CD14-positive monocyte (primary cell): ENCODE measurements around the gene YPEL3. TPM values are rescaled to one million over a fixed set of nuclear protein-coding genes. Genes with fewer than 3 reads are reported as not detected.

Experiments used
- DNase-seq, 3 donors: peaks; one replicate each; pipeline ENCODE4 v3.0.0-alpha.2; 2011 to 2022
- H2AFZ ChIP-seq: 2 replicates; pipeline ENCODE4 v1.6.0; 2012; ENCODE audit warnings: mild to moderate bottlenecking, low read depth, low read length, inconsistent platforms; ENCODE audit not compliant: insufficient read depth, poor library complexity, severe bottlenecking
- H3K27ac ChIP-seq, 2 donors: 1 replicate in 1 of 2; 2 replicates in 1 of 2; pipeline ENCODE4 v1.5.1; 2012 to 2013; ENCODE audit warnings: low read length in 2 of 2, control low read depth in 1 of 2, inconsistent platforms in 1 of 2, low read depth in 1 of 2, mild to moderate bottlenecking in 1 of 2
- H3K27me3 ChIP-seq, 2 donors: one replicate each; pipeline versions ENCODE4 v1.6.0 to v1.6.1; 2011 to 2013; ENCODE audit warnings: low read length in 2 of 2; ENCODE audit not compliant: control insufficient read depth in 2 of 2, insufficient read depth in 2 of 2
- H3K36me3 ChIP-seq, 2 donors: replicated peaks in 1 of 2; 1 replicate in 1 of 2; 2 replicates in 1 of 2; pipeline versions ENCODE4 v1.5.1 to v1.6.1; 2012 to 2013; ENCODE audit warnings: low read length in 2 of 2, control low read depth in 1 of 2, inconsistent platforms in 1 of 2, mild to moderate bottlenecking in 1 of 2; ENCODE audit not compliant: insufficient read depth in 2 of 2, control insufficient read depth in 1 of 2
- H3K4me1 ChIP-seq, 2 donors: 1 replicate in 1 of 2; 2 replicates in 1 of 2; pipeline versions ENCODE4 v1.5.1 to v1.6.1; 2012 to 2013; ENCODE audit warnings: low read length in 2 of 2, control low read depth in 1 of 2, inconsistent platforms in 1 of 2, mild to moderate bottlenecking in 1 of 2, moderate library complexity in 1 of 2; ENCODE audit not compliant: insufficient read depth in 2 of 2, control insufficient read depth in 1 of 2
- H3K4me2 ChIP-seq: replicated peaks from 2 replicates; pipeline ENCODE3; 2012; ENCODE audit warnings: low read length, moderate library complexity, mild to moderate bottlenecking; ENCODE audit not compliant: poor library complexity, severe bottlenecking; ENCODE audit errors: extremely low read depth
- H3K4me3 ChIP-seq, 3 experiments: fragments of 200-600 bp in 1 of 3; sonication (generic) in 1 of 3; replicated peaks in 1 of 3; 1 replicate in 2 of 3; 2 replicates in 1 of 3; pipeline ENCODE4 v1.5.1; 2011 to 2013; ENCODE audit warnings: low read length in 3 of 3, mild to moderate bottlenecking in 3 of 3, control low read depth in 2 of 3, low read depth in 2 of 3, inconsistent platforms in 1 of 3, moderate library complexity in 1 of 3
- H3K79me2 ChIP-seq: 2 replicates; pipeline ENCODE4 v1.6.0; 2012; ENCODE audit warnings: mild to moderate bottlenecking, control low read depth, inconsistent platforms, low read length, moderate library complexity; ENCODE audit not compliant: insufficient read depth
- H3K9ac ChIP-seq: 2 replicates; pipeline ENCODE4 v1.6.0; 2017; ENCODE audit warnings: low read length, mild to moderate bottlenecking; ENCODE audit not compliant: insufficient read depth, poor library complexity, severe bottlenecking
- H3K9me3 ChIP-seq, 2 donors: replicated peaks in 1 of 2; 1 replicate in 1 of 2; 2 replicates in 1 of 2; pipeline versions ENCODE4 v1.5.1 to v1.6.1; 2012 to 2013; ENCODE audit warnings: low read length in 2 of 2, control low read depth in 1 of 2; ENCODE audit not compliant: control insufficient read depth in 1 of 2, insufficient read depth in 1 of 2
- H4K20me1 ChIP-seq: 2 replicates; pipeline ENCODE4 v1.6.0; 2012; ENCODE audit warnings: mild to moderate bottlenecking, low read length, control low read depth, moderate library complexity; ENCODE audit not compliant: insufficient read depth
- H3K27ac Mint-ChIP-seq, 7 donors: one replicate each; pipeline ENCODE4 v1.8.0; 2020; ENCODE audit warnings: mild to moderate bottlenecking in 7 of 7, mixed read lengths in 7 of 7, moderate library complexity in 6 of 7, inconsistent platforms in 2 of 7
- H3K27me3 Mint-ChIP-seq, 3 donors: one replicate each; pipeline ENCODE4 v1.8.0; 2021 to 2022; ENCODE audit warnings: low read depth in 3 of 3, mild to moderate bottlenecking in 3 of 3, mixed read lengths in 3 of 3, moderate library complexity in 3 of 3, inconsistent platforms in 1 of 3
- H3K36me3 Mint-ChIP-seq, 2 donors: one replicate each; pipeline ENCODE4 v1.8.0; 2020; ENCODE audit warnings: mixed read lengths in 2 of 2, inconsistent platforms in 1 of 2, mild to moderate bottlenecking in 1 of 2
- H3K4me1 Mint-ChIP-seq: one replicate; pipeline ENCODE4 v1.8.0; 2020; ENCODE audit warnings: mild to moderate bottlenecking, mixed read lengths
- H3K4me3 Mint-ChIP-seq, 2 donors: one replicate each; pipeline ENCODE4 v1.8.0; 2020; ENCODE audit warnings: mild to moderate bottlenecking in 2 of 2, mixed read lengths in 2 of 2, moderate library complexity in 1 of 2
- H3K9me3 Mint-ChIP-seq, 7 donors: one replicate each; pipeline ENCODE4 v1.8.0; 2020 to 2022; ENCODE audit warnings: mixed read lengths in 7 of 7, mild to moderate bottlenecking in 6 of 7, moderate library complexity in 6 of 7, inconsistent platforms in 2 of 7
- WGBS: methylation state at CpG from one replicate; pipeline ENCODE4 v1.1.5; 2013; ENCODE audit warnings: missing lambda C conversion rate; ENCODE audit not compliant: insufficient coverage; 5-methylcytosine and 5-hydroxymethylcytosine counted together
- intact Hi-C, 2 donors: fragments of 100-400 bp; cut with micrococcal nuclease; formaldehyde crosslinking; loops; one replicate each; pipeline versions ENCODE4 v1.15.0 to v1.15.1; 2023
- polyA plus RNA-seq, 3 donors: library from polyadenylated mRNA; depleted of rRNA in 1 of 3; unstranded in 2 of 3; stranded (reverse) in 1 of 3; fragments of 300-500 nt in 2 of 3; fragments of >200 nt in 1 of 3; fragmentation: Illumina TruSeq in 2 of 3; gene quantifications; 1 replicate in 2 of 3; 2 replicates in 1 of 3; pipeline ENCODE4 v1.2.3, GENCODE V29; 2012 to 2021
- TF ChIP-seq, protein P1 (sequence below): fragments of 200-600 bp; IDR thresholded peaks from one replicate; pipeline ENCODE4 v1.8.0; 2022; ENCODE audit warnings: antibody characterized with exemption, mild to moderate bottlenecking

YPEL3 gene
- polyA plus RNA-seq, 3 donors: 182 to 283 (median 235) TPM

DNA sequence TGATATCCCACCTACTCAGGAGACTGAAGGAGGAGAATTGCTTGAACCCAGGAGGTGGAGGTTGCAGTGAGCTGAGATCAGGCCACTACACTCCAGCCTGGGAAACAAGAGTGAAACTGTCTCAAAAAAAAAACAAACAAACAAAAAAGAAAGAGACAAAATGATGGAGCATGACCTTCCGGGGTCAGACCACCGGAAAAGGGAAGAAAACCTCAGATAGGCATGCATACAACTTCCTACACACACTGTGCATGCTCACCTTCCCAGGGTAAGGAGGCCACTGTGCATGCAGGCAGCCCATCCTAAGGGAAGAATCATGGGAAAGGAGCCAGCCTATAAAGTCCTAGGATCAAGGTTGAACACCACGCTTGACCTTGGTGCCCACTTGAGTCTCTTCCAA, 36.6 kb upstream of the YPEL3 start:
- peaks cover 19 to 20% of the 10 kb centered on the region in 2 donors for H3K4me1 ChIP-seq
- no peak overlapping the region for H3K9ac ChIP-seq
- TF ChIP-seq, protein P1, sequence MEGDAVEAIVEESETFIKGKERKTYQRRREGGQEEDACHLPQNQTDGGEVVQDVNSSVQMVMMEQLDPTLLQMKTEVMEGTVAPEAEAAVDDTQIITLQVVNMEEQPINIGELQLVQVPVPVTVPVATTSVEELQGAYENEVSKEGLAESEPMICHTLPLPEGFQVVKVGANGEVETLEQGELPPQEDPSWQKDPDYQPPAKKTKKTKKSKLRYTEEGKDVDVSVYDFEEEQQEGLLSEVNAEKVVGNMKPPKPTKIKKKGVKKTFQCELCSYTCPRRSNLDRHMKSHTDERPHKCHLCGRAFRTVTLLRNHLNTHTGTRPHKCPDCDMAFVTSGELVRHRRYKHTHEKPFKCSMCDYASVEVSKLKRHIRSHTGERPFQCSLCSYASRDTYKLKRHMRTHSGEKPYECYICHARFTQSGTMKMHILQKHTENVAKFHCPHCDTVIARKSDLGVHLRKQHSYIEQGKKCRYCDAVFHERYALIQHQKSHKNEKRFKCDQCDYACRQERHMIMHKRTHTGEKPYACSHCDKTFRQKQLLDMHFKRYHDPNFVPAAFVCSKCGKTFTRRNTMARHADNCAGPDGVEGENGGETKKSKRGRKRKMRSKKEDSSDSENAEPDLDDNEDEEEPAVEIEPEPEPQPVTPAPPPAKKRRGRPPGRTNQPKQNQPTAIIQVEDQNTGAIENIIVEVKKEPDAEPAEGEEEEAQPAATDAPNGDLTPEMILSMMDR: no peak
- Mint-ChIP-seq H3K27me3 (peaks cover 0 to 4% (median 3%) of the 10 kb centered on the region in 3 donors), H3K27ac (peak overlapping the region in 3 of 7 donors; percentile 18 to 48 (median 26)), H3K36me3 (no peaks in the 10 kb centered on the region), H3K4me3 (no peak overlapping the region), H3K9me3 (peaks cover 0 to 2% (median 0%) of the 10 kb centered on the region in 7 donors), H3K4me1 (peaks cover 28% of the 10 kb centered on the region)
- H3K36me3 ChIP-seq: no peaks in the 10 kb centered on the region
- intact Hi-C loops: no loop called here
- no peaks in the 10 kb centered on the region for H3K27me3 ChIP-seq
- no CpG with 5 or more reads among the region's 3 CpGs for WGBS
- no peak overlapping the region for H2AFZ ChIP-seq
- H3K79me2 ChIP-seq: no peaks in the 10 kb centered on the region
- no peaks in the 10 kb centered on the region for H4K20me1 ChIP-seq
- H3K4me3 ChIP-seq: no peak overlapping the region
- no peak overlapping the region for H3K4me2 ChIP-seq
- H3K9me3 ChIP-seq: no peaks in the 10 kb centered on the region
- no peak overlapping the region for H3K27ac ChIP-seq
- DNase-seq: no peak

DNA sequence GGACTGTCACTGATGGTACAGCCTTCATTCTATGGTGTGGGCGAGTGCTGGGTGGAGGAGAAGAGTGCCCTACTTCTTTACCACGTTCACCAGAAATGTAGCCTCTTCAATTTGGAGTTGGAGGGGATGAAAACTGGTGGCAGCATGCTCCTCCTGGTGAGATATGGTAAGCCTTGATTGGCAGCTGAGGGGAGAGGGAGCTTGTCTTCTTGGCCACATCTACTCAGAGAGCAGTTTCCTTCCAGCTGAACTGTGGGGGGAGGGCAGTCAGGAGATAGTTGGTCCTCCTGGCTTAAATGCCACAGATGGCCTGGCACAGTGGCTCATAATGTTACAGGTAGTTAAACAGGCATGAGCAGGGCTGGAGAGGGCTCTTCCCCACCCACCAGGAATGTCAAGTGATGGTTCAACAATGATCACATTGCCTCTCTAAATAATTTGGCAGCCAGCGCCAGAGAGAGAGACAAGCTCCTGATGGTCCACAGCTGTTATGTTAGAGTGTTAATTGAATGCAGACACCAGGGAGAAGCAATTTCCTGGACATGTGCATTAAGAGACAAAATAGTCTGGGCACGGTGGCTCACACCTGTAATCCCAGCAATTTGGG, 36.0 kb upstream of the YPEL3 start:
- Histone ChIP-seq H3K4me1 (peaks cover 13 to 14% of the 10 kb centered on the region in 2 donors), H3K9ac (no peak overlapping the region), H3K9me3 (no peaks in the 10 kb centered on the region), H3K27ac (no peak overlapping the region), H3K36me3 (no peaks in the 10 kb centered on the region), H3K79me2 (no peaks in the 10 kb centered on the region), H3K4me3 (no peak overlapping the region), H3K27me3 (no peaks in the 10 kb centered on the region), H3K4me2 (no peak overlapping the region), H2AFZ (no peak overlapping the region), H4K20me1 (no peaks in the 10 kb centered on the region)
- no peak for DNase-seq
- no peaks in the 10 kb centered on the region for H3K36me3 Mint-ChIP-seq
- H3K9me3 Mint-ChIP-seq: peaks cover 0 to 2% (median 0%) of the 10 kb centered on the region in 7 donors
- no peak overlapping the region for H3K4me3 Mint-ChIP-seq
- H3K27ac Mint-ChIP-seq: peak overlapping the region in 1 of 7 donors; percentile 18
- peaks cover 22% of the 10 kb centered on the region for H3K4me1 Mint-ChIP-seq
- WGBS: 100% methylated on average over 4 of the region's 4 CpGs
- TF ChIP-seq, protein P1: no peak
- H3K27me3 Mint-ChIP-seq: peaks cover 0 to 4% (median 3%) of the 10 kb centered on the region in 3 donors
- intact Hi-C loops: no loop called here
